GM19328 (cell line): ENCODE results near the gene CAMK4.

Experiments used
- ATAC-seq: cut with Tn5 transposase; IDR thresholded peaks from one replicate; pipeline ENCODE4 v1.9.1; 2021; ENCODE audit warnings: mild to moderate bottlenecking, moderate library complexity; ENCODE audit not compliant: unreplicated experiment

Gene CAMK4

DNA sequence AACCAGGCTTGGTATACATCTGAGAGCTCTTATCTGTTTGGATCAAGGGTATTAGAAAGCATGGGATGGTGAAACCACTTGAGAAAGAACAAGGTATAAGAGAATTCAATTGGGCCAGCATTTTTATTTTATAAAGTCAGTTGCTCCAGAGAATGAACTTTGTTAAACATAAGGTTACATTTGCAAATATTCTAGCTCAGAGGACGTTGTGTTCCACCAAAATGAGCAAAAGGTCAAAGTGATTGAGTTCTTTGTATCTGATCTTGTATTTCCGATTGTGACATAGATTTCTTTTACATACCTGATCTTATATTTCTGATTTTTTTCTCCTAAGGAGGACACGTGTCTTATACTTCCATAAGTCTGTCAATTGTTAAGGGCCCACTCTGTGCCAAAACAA, 296.7 kb downstream of the CAMK4 start:
- ATAC-seq: no peak

DNA sequence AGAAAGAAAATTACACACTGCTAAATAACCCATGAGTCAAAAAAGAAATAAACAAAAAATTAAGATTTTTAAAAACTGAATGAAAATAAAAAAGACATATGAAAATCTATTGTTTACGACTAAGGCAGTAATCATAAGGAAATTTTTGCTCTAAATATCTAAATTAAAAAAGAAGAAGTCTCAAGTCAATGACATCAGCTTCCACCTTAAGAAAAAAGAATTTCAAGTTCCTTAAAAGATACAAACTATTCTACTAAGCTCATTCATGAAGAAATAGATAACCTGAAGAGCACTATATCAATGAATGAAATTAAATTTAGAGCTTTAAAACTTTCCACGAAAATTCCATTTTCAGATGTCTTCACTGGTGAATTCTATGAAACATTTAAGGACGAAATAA, 303.9 kb downstream of the CAMK4 start:
- no peak for ATAC-seq

DNA sequence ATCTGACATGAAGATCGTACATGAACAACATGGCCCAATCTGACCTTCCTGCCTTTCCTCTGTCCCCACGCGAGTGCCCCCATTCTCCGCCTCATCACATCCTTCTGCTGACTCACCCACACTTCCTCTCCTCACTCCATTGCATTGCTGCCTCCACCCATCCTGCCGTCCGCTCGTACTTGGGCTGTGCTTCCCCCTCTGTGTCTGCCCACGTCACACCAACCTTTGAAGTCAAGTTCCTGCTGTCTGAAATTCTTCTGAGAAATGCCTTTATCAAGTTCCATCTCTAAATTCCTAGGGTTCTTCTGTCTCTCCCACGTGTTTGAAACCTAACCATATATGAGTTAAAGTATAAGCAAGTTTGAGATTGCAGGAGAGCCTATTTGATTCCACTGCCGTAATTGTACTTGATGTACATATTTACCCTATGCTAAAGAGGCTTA, 306.1 kb downstream of the CAMK4 start:
- peak; percentile 75 for ATAC-seq

DNA sequence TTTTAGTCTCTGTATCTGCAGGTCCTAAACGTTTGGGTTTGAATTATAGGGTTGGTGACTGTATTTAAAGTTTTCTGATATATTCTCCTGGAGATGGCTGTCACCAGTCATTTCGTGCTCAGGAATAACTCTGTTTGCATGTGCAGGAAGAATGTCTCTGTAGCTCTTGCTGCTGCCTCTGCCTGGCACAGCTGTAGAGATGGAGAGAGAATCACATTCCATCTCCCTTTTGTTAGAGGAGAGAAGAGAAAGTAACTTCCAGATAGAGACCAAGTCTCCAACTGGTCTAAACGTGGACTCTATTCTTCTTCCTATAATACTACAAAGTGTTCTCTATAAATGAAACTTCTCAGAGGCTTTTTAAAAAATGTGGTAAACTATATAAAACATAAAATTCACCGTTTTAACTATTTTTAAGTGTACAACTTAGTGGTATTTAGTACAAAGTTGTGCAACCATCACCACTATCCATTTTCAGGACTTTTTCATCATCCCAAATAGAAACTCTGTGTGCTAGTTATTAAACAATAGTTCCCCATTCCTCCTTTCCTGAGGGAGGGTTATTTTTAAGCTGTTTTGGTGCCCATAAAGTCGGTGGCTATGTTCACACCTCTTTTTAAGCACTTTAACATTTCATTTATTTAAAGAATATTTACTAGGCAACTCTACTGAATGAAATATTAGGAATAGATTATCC, 308.9 kb downstream of the CAMK4 start:
- ATAC-seq: no peak

DNA sequence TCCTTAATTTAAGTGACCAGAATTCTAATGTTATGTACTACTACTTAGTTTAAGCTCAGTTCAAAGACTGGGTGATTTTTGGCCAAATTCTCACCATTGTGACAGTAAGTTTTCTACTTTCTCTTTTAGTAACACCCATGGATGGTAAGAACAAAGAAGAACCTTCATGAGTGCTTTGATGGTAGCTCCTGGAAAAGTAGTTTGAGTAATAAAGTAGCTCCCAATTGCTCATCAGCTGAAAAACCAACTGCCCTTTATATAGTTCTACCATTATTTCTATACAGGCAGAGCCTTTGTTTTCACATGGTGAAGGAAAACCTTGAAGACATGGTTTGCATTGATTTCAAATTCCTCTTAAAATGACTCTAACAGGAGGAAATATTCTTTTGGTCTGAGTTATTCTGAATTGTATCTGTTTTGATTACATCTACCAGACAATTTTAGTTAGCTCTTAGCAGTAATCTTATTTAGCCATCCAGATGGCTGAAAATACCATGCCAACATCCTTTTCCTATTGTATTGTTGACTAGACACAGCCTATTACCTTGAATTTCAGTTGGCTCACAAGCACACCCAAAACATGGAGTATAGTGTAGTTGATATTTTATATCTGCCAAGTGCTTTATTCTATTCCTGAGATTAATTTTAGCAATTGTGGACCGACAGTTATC, 311.8 kb downstream of the CAMK4 start:
- no peak for ATAC-seq

DNA sequence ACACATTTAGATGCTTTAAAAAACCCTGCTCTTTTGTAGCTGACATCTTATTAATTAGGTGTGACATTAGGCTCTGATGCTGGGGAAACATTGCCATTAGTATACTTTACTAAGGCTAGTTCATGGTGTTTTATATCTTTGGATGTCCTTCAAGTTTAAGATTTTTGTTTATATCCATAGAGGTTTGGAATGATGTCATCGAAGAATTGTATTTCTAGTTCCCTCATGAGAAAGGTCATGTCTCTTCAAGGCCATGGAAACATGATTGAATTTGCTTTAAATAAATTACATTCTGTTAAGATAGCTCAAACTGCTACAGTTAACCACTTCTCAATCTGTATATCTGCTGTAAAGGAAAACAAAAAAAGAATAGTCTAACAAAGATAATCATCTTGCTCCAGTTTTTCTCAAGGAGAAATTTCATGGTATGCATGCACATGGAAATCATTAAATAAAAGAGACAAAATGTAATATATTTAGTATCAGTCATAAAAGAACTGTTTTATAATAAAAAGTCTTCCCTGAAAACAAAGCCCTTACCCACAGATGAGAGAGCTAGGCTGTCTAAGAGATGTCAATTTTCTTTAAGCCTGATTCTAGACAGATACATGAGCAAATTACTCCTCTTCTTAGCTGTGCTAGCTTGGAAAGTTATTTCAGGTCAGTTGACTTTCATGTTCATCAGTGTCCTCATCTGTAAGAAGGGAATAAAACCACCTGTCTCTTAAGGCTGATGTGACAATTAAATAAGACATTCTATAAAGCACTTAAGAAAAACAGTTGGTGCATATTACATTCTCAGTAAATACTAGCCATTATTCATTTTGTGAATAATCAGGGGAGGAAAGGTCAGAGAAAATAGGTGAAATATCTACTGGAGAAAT, 313.2 kb downstream of the CAMK4 start:
- ATAC-seq: no peak
